GM21526 (cell line): ENCODE data around the gene UGT2B7.

ENCODE experiments used
- ATAC-seq: cut with Tn5 transposase; IDR thresholded peaks from one replicate; pipeline ENCODE4 v1.9.1; 2021; ENCODE audit warnings: moderate library complexity; ENCODE audit not compliant: unreplicated experiment, low FRiP score

UGT2B7 gene

DNA sequence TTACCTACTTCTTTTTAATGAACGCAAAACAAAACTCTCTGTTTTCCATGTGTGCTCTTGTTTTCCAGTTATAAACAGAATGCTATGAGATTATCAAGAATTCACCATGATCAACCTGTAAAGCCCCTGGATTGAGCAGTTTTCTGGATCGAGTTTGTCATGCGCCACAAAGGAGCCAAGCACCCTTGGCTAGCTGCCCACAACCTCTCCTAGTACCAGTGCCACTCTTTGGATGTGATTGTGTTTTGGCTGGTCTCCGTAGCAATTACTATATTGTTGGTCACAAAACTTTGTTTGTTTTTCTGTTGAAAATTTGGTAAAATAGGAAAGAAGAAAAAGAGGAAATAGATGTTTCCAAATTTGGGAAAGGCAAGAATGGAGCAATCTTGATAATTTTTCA lies 51.1 kb downstream of the UGT2B7 start:
- no peak for ATAC-seq

DNA sequence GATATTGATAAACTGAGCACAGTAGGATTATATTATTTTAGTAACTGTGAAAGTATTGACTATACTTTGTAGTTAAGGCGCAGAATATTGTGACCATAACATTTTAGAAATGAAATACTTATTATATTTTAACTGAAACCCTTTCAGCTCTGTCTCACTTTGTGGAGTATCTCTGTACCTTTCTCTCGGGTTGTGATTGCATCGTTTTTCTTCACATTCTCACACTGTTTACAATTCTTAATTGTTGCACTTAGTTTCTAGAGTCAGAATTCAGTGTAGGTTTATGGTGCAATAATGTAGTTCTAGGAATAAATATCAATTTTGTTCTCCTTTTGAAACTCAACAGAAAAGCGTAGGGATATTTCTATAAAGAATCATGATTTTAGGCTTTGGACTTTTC lies 57.7 kb downstream of the UGT2B7 start:
- no peak for ATAC-seq

DNA sequence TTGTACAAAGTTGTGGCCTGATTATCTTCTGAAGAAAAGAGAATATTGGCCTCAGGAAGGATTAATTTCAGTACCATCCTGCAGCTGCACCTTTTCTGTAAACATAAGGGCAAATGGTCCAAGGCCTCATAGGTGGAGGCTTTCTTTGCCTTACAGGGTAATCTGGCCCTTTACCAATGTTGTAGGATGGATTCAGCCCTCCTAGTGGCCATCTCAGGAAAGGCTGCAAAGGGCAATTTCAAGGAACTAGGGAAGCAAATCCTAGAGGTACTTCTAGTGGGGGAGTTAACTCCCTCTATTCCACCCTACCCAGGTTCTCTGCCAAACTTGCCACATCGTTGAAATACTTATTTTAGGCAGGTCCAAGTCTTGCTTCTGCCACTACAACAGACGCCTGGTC lies 60.6 kb downstream of the UGT2B7 start:
- no peak for ATAC-seq
